IMR-90 (cell line): ENCODE data around the gene HMX1. TPM values are rescaled to one million over a fixed set of nuclear protein-coding genes. Genes with fewer than 3 reads are reported as not detected.

Experiments
- ATAC-seq: fragments of 200-7000 bp; cut with Tn5 transposase; 2 replicates; pipeline ENCODE4 v1.9.1; 2020; ENCODE audit warnings: low read depth, mild to moderate bottlenecking, moderate library complexity
- BruUV-seq: library from RNA; stranded (reverse); fragments of 400-500 nt; replicated peaks from 2 replicates; lab custom pipeline; 2021; lab: Mats Ljungman, UMichigan
- CTCF ChIA-PET: fragments of 300-600 bp; formaldehyde crosslinking; extraction: SDS; loops from one replicate; lab custom pipeline; 2021; ENCODE audit warnings: antibody characterized with exemption; lab: Yijun Ruan, JAX
- POLR2A ChIA-PET: fragments of 300-600 bp; sonication (Branson Sonifier 250); formaldehyde crosslinking; loops from one replicate; lab custom pipeline; 2022; ENCODE audit warnings: antibody characterized with exemption; ENCODE audit not compliant: unreplicated experiment; lab: Charles Lee
- DNase-seq: peaks from one replicate; pipeline ENCODE4 v3.0.0; 2013
- H2AFZ ChIP-seq: replicated peaks from 2 replicates; pipeline ENCODE3; 2013; ENCODE audit warnings: low read length, mild to moderate bottlenecking; ENCODE audit not compliant: poor library complexity
- H2AK5ac ChIP-seq: 2 replicates; pipeline ENCODE4 v1.6.1; 2013; ENCODE audit warnings: low read depth, low read length, inconsistent platforms
- H2AK9ac ChIP-seq: replicated peaks from 2 replicates; pipeline ENCODE3; 2013; ENCODE audit warnings: mild to moderate bottlenecking, low read depth, low read length, moderate library complexity; ENCODE audit not compliant: poor library complexity
- H2BK120ac ChIP-seq: 2 replicates; pipeline ENCODE4 v1.6.1; 2013; ENCODE audit warnings: low read depth, low read length, inconsistent platforms
- H2BK15ac ChIP-seq: 3 replicates; pipeline ENCODE4 v1.6.1; 2013; ENCODE audit warnings: low read depth, low read length, inconsistent platforms
- H2BK20ac ChIP-seq: 2 replicates; pipeline ENCODE4 v1.6.1; 2013; ENCODE audit warnings: low read depth, mild to moderate bottlenecking, inconsistent platforms, low read length, moderate library complexity
- H2BK5ac ChIP-seq: 2 replicates; pipeline ENCODE4 v1.6.1; 2013; ENCODE audit warnings: mild to moderate bottlenecking, low read depth, low read length, inconsistent platforms; ENCODE audit not compliant: poor library complexity, severe bottlenecking
- H3K14ac ChIP-seq: replicated peaks from 2 replicates; pipeline ENCODE4 v1.6.1; 2013; ENCODE audit warnings: low read depth, low read length, inconsistent platforms
- H3K18ac ChIP-seq: 2 replicates; pipeline ENCODE4 v1.6.1; 2013; ENCODE audit warnings: low read depth, low read length, control low read depth
- H3K23ac ChIP-seq: 2 replicates; pipeline ENCODE4 v1.6.1; 2013; ENCODE audit warnings: low read depth, low read length, inconsistent platforms
- H3K27ac ChIP-seq: 2 replicates; pipeline ENCODE4 v1.5.1; 2013; ENCODE audit warnings: mild to moderate bottlenecking, control low read depth, low read length; ENCODE audit not compliant: insufficient read depth
- H3K27me3 ChIP-seq: 2 replicates; pipeline ENCODE4 v1.6.1; 2013; ENCODE audit warnings: low read length; ENCODE audit not compliant: control insufficient read depth, insufficient read depth
- H3K36me3 ChIP-seq: 2 replicates; pipeline ENCODE4 v1.6.1; 2013; ENCODE audit warnings: low read length, mixed read lengths; ENCODE audit not compliant: control insufficient read depth, insufficient read depth
- H3K4ac ChIP-seq: 2 replicates; pipeline ENCODE4 v1.6.1; 2013; ENCODE audit warnings: low read depth, low read length, inconsistent platforms
- H3K4me1 ChIP-seq: 2 replicates; pipeline ENCODE4 v1.6.1; 2013; ENCODE audit warnings: low read length, mixed read lengths; ENCODE audit not compliant: control insufficient read depth, insufficient read depth
- H3K4me2 ChIP-seq: 2 replicates; pipeline ENCODE4 v1.6.1; 2013; ENCODE audit warnings: low read depth, mild to moderate bottlenecking, control low read depth, low read length, moderate library complexity
- H3K4me3 ChIP-seq: 2 replicates; pipeline ENCODE4 v1.5.1; 2013; ENCODE audit warnings: low read depth, mild to moderate bottlenecking, control low read depth, low read length, moderate library complexity; ENCODE audit not compliant: insufficient read depth
- H3K56ac ChIP-seq: 2 replicates; pipeline ENCODE4 v1.6.1; 2013; ENCODE audit warnings: low read length, inconsistent platforms; ENCODE audit not compliant: insufficient read depth; ENCODE audit errors: extremely low read depth
- H3K79me1 ChIP-seq, 2 experiments: 2 replicates each; pipeline ENCODE4 v1.6.1; 2013; ENCODE audit warnings: low read length in 2 of 2, inconsistent platforms in 1 of 2, low read depth in 1 of 2
- H3K9ac ChIP-seq: 2 replicates; pipeline ENCODE4 v1.6.1; 2013; ENCODE audit warnings: low read depth, low read length, control low read depth
- H3K9me1 ChIP-seq: 2 replicates; pipeline ENCODE4 v1.6.1; 2013; ENCODE audit warnings: low read length, inconsistent platforms; ENCODE audit not compliant: insufficient read depth
- H3K9me3 ChIP-seq: 2 replicates; pipeline ENCODE4 v1.6.1; 2013; ENCODE audit warnings: low read length; ENCODE audit not compliant: control insufficient read depth, insufficient read depth
- H4K20me1 ChIP-seq: 2 replicates; pipeline ENCODE4 v1.6.1; 2013; ENCODE audit warnings: low read length, inconsistent platforms; ENCODE audit not compliant: insufficient read depth
- H4K5ac ChIP-seq: 2 replicates; pipeline ENCODE4 v1.6.1; 2013; ENCODE audit warnings: mild to moderate bottlenecking, low read depth, low read length, control low read depth
- H4K8ac ChIP-seq, 2 experiments: 2 replicates each; pipeline ENCODE4 v1.6.1; 2013; ENCODE audit warnings: low read depth in 2 of 2, low read length in 2 of 2, control low read depth in 1 of 2, inconsistent platforms in 1 of 2
- H4K91ac ChIP-seq: 2 replicates; pipeline ENCODE4 v1.6.1; 2013; ENCODE audit warnings: low read depth, low read length, inconsistent platforms; ENCODE audit not compliant: insufficient read depth
- BHLHE40 ChIP-seq: fragments of 150-350 bp; IDR thresholded peaks from 2 replicates; pipeline ENCODE4 v1.6.1; 2016; ENCODE audit warnings: mild to moderate bottlenecking, low read depth, low read length
- CEBPB ChIP-seq: IDR thresholded peaks from 2 replicates; pipeline ENCODE4 v1.6.1; 2012; ENCODE audit warnings: low read depth, low read length, improper control_type of control experiment
- CHD1 ChIP-seq: IDR thresholded peaks from 2 replicates; pipeline ENCODE4 v1.6.1; 2012; ENCODE audit warnings: low read depth, low read length, improper control_type of control experiment
- CTCF ChIP-seq: conservative IDR thresholded peaks from 2 replicates; pipeline ENCODE4 v1.5.1; 2012; ENCODE audit warnings: mild to moderate bottlenecking, low read depth, low read length, improper control_type of control experiment
- FOS ChIP-seq: fragments of 150-350 bp; IDR thresholded peaks from 2 replicates; pipeline ENCODE4 v1.6.1; 2016; ENCODE audit warnings: low read depth, low read length
- MAFK ChIP-seq: IDR thresholded peaks from 2 replicates; pipeline ENCODE4 v1.6.1; 2012; ENCODE audit warnings: low read depth, low read length, improper control_type of control experiment
- MAZ ChIP-seq: IDR thresholded peaks from 2 replicates; pipeline ENCODE4 v1.6.1; 2012; ENCODE audit warnings: low read depth, mild to moderate bottlenecking, low read length, improper control_type of control experiment, moderate library complexity, borderline replicate concordance
- MXI1 ChIP-seq: IDR thresholded peaks from 2 replicates; pipeline ENCODE4 v1.6.1; 2012; ENCODE audit warnings: low read depth, mild to moderate bottlenecking, low read length, moderate library complexity, borderline replicate concordance
- NFE2L2 ChIP-seq: fragments of 150-350 bp; IDR thresholded peaks from 2 replicates; pipeline ENCODE4 v1.6.1; 2016; ENCODE audit warnings: low read depth, mild to moderate bottlenecking, low read length
- POLR2A ChIP-seq: IDR thresholded peaks from 2 replicates; pipeline ENCODE4 v1.6.1; 2012; ENCODE audit warnings: mild to moderate bottlenecking, low read depth, low read length
- RAD21 ChIP-seq: IDR thresholded peaks from 2 replicates; pipeline ENCODE4 v1.6.1; 2012; ENCODE audit warnings: low read length, improper control_type of control experiment
- RCOR1 ChIP-seq: IDR thresholded peaks from 2 replicates; pipeline ENCODE4 v1.6.1; 2012; ENCODE audit warnings: mild to moderate bottlenecking, low read length, improper control_type of control experiment; ENCODE audit not compliant: insufficient replicate concordance
- RFX5 ChIP-seq: IDR thresholded peaks from 2 replicates; pipeline ENCODE4 v1.8.0; 2012; ENCODE audit warnings: low read depth, mild to moderate bottlenecking, low read length, moderate library complexity
- SMC3 ChIP-seq: fragments of 150-350 bp; IDR thresholded peaks from 2 replicates; pipeline ENCODE4 v1.6.1; 2016; ENCODE audit warnings: low read depth, mild to moderate bottlenecking, antibody characterized with exemption, low read length, moderate library complexity
- USF2 ChIP-seq: fragments of 150-350 bp; IDR thresholded peaks from 2 replicates; pipeline ENCODE4 v1.6.1; 2017; ENCODE audit warnings: mild to moderate bottlenecking, antibody characterized with exemption, low read length, low read depth
- WGBS, 2 experiments: methylation state at CpG; one replicate each; pipeline versions ENCODE4 v1.1.5 to v1.1.7; 2013; ENCODE audit warnings: missing lambda C conversion rate in 2 of 2; ENCODE audit not compliant: insufficient read length in 1 of 2; ENCODE audit errors: extremely low coverage in 2 of 2; 5-methylcytosine and 5-hydroxymethylcytosine counted together
- dilution Hi-C: fragments of 300-500 bp; cut with HindIII; formaldehyde crosslinking; loops from one replicate; pipeline ENCODE4 v1.14.3; 2018; ENCODE audit warnings: low sequenced_read_pairs; ENCODE audit not compliant: unreplicated experiment
- in situ Hi-C: fragments of 300-500 bp; cut with MboI; formaldehyde crosslinking; loops from 3 replicates; pipeline ENCODE4 v1.14.3; 2019; ENCODE audit warnings: low sequenced_read_pairs, inconsistent platforms, mixed read lengths
- intact Hi-C: fragments of 100-400 bp; cut with micrococcal nuclease; formaldehyde crosslinking; loops from 2 replicates; pipeline ENCODE4 v1.10.0; 2022
- polyA plus RNA-seq, 3 experiments: library from polyadenylated mRNA; depleted of rRNA; stranded (reverse); fragments of >200 nt; gene quantifications; 2 replicates each; pipeline ENCODE4 v1.2.3, GENCODE V29; 2012; ENCODE audit warnings: low replicate concordance in 1 of 3
- total RNA-seq: library from RNA; depleted of rRNA; stranded (reverse); fragments of >200 nt; gene quantifications from 2 replicates; pipeline ENCODE4 v1.2.3, GENCODE V29; 2012
- TF ChIP-seq, protein P1 (sequence below): fragments of 150-350 bp; IDR thresholded peaks from 2 replicates; pipeline ENCODE4 v1.6.1; 2016; ENCODE audit warnings: low read depth, mild to moderate bottlenecking, low read length, moderate library complexity, borderline replicate concordance

The HMX1 gene
- total and polyA plus RNA-seq, 2 of the 4 experiments (the other 2 are of a cell fraction), result not detected

GRCh38 chr4:8916906-8917305 is 45.3 kb upstream of the HMX1 start:
- no peak overlapping the region for H4K91ac ChIP-seq
- ATAC-seq (no peak), DNase-seq (no peak)
- in situ Hi-C loops (no loop called here), intact Hi-C loops (no loop called here), dilution Hi-C loops (no loop called here)
- BruUV-seq, result no TSS peak
- no peak overlapping the region for H3K14ac ChIP-seq
- no peak overlapping the region for H2AFZ ChIP-seq
- no peak overlapping the region for H2BK15ac ChIP-seq
- no peak overlapping the region for H3K23ac ChIP-seq
- H3K56ac ChIP-seq, result no peak overlapping the region
- 67% methylated on average over 2 of the region's 2 CpGs; no CpG with 5 or more reads in 1 of the 2 experiments for WGBS, 2 experiments
- TF ChIP-seq RAD21 (no peak), FOS (no peak), CTCF (no peak), MAZ (no peak), USF2 (no peak), MXI1 (no peak), NFE2L2 (no peak), RCOR1 (no peak), CHD1 (no peak), MAFK (no peak), RFX5 (no peak), POLR2A (no peak), SMC3 (no peak), CEBPB (no peak), BHLHE40 (no peak)
- TF ChIP-seq, protein P1, sequence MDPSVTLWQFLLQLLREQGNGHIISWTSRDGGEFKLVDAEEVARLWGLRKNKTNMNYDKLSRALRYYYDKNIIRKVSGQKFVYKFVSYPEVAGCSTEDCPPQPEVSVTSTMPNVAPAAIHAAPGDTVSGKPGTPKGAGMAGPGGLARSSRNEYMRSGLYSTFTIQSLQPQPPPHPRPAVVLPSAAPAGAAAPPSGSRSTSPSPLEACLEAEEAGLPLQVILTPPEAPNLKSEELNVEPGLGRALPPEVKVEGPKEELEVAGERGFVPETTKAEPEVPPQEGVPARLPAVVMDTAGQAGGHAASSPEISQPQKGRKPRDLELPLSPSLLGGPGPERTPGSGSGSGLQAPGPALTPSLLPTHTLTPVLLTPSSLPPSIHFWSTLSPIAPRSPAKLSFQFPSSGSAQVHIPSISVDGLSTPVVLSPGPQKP, result no peak
- no peak overlapping the region for H3K27ac ChIP-seq
- H3K9ac ChIP-seq, result no peak overlapping the region
- H3K36me3 ChIP-seq, result no peaks in the 10 kb centered on the region
- CTCF ChIA-PET, result no interaction called here
- no peak overlapping the region for H2BK5ac ChIP-seq
- no peak overlapping the region for H4K8ac ChIP-seq
- no peak overlapping the region for H3K18ac ChIP-seq
- no peak overlapping the region for H2BK120ac ChIP-seq
- H3K9me1 ChIP-seq, result no peaks in the 10 kb centered on the region
- H3K4me2 ChIP-seq, result no peak overlapping the region
- H4K20me1 ChIP-seq, result no peaks in the 10 kb centered on the region
- H3K79me1 ChIP-seq, result no peaks in the 10 kb centered on the region
- no peaks in the 10 kb centered on the region for H3K27me3 ChIP-seq
- H3K4ac ChIP-seq, result no peak overlapping the region
- H4K5ac ChIP-seq, result no peak overlapping the region
- peaks cover 2% of the 10 kb centered on the region; the same call in 1 of the 2 replicates for H3K9me3 ChIP-seq
- no peak overlapping the region for H2AK9ac ChIP-seq
- no peak overlapping the region for H2AK5ac ChIP-seq
- H3K4me3 ChIP-seq, result no peak overlapping the region
- POLR2A ChIA-PET, result no interaction called here
- H3K4me1 ChIP-seq, result no peaks in the 10 kb centered on the region
- no peak overlapping the region for H2BK20ac ChIP-seq
